GM19397 (cell line): ENCODE measurements around the gene CDC42BPB.
A peak's percentile ranks its signal among the peaks of the same experiment; 100 is the strongest.

ENCODE experiments used
- ATAC-seq: cut with Tn5 transposase; IDR thresholded peaks from one replicate; pipeline ENCODE4 v1.9.1; 2021; ENCODE audit warnings: mild to moderate bottlenecking, moderate library complexity; ENCODE audit not compliant: unreplicated experiment

Gene CDC42BPB

DNA sequence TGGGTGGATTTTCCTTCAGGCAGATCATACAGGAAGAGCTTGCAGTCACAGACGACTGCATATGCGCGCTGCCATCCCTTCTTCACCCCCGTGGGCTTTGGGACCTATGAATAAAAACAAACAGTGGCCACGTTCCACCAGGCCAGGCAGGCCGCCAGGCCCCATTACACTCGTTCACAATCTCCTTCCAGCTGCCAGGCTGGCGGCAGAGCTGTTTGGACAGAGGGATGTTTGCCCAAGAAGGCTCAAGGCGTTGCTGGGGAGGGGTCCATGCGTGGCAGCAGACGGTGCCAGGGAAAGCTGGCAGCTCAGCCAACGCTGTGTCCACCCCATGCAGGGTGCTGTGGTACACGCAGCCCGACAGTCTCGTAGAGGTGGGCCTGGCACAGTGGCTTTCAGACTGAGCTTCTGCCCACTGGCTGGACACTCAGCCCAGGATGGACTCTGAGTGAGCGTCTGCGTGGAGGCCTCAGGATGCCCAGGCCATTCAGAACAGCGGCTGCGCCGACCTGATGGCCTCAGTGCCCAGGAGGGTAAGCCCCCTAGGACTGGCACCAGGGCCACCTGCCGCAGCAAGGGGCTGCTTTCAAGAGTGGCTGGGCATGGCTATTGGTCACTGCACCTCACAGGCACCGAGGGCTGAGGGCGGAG lies 107.4 kb downstream of the CDC42BPB start:
- ATAC-seq = no peak

DNA sequence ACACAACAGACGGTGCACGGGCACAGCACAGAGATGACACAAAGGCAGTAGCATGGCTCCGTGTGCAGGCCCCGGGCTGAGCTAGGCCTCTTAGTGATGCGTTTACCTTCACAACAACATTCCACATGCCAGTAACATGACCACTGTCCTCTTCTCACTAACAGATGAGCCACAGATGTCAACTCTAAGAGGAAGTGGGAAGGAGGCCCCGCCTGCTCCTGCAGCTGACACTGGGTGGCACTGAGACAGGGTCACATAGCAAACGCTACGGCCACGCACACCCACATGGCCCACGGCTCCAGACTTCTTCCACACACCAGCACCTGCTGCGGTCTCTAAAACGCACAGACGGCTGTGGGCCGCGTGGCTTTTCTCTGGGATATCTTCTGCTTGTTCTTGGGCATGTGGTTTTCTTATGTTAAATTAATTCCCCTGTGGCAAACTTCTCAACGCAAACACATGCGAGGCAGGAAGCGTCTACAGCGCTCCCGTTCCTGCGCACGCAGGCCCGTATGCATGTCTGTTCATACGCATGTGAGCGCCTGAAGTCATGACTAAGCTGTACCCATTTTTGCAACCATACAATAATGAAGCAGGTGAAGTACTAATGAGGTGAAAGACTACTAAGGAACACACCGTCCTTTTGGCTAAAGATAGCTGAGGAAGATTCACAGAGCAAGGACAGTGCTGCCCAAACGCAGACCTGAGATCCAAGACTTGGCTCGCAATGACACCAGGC lies 108.1 kb downstream of the CDC42BPB start:
- peak; percentile 72 for ATAC-seq

DNA sequence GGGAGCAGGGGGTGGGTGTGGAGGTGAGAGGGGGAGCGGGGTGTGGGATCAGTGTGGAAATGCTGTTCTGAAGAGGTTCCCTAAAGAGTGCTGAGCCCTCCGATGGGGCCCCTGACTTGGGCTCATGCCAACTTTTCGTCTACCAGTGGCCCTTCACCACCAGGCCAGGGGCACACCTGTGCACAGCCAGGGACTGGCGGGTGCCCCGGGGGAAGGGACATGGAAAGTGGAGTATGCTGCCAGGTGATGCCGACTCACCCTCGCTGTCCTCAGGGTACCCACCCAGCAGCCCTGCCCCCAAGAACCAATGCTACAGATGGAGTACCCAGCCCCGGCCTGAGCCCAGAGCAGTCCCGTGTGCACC lies 108.7 kb downstream of the CDC42BPB start:
- ATAC-seq = peak; percentile 10

DNA sequence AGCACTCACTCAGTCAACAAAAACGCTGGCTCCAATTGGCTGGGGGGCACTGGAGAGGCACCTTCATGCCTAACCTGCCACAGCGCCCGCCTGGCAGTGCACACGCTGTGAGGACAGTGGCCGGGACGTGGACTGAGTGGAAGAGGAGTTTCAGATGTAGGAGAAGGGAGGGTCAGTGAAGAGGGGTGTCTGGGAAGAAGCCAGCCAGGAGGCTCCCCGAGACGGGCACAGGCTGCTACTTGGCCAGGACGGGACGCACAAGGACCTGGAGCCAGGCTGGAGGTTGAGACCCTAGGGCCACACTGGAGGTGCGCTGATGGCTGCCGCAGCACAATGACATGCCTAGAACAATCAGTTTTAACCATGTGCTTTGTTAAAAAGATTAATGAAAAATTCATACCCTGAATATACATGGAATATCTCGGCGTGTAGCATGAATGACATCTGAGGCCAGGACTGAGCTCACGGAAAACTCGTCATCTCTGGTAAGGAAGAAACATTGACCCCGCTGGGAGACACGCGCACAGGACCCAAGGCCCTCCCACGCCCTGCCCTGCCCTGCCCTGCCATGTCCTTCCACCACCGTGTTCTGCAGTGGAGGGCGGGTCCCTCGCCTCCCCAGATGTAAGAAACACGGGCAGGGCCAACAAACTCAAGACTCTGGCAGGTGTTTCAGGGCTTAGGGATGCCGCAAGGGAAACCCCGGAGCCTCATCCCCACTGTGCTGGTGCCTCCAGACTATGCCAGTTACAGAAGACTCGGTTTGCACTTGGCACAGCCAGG lies 109.8 kb downstream of the CDC42BPB start:
- ATAC-seq = no peak

DNA sequence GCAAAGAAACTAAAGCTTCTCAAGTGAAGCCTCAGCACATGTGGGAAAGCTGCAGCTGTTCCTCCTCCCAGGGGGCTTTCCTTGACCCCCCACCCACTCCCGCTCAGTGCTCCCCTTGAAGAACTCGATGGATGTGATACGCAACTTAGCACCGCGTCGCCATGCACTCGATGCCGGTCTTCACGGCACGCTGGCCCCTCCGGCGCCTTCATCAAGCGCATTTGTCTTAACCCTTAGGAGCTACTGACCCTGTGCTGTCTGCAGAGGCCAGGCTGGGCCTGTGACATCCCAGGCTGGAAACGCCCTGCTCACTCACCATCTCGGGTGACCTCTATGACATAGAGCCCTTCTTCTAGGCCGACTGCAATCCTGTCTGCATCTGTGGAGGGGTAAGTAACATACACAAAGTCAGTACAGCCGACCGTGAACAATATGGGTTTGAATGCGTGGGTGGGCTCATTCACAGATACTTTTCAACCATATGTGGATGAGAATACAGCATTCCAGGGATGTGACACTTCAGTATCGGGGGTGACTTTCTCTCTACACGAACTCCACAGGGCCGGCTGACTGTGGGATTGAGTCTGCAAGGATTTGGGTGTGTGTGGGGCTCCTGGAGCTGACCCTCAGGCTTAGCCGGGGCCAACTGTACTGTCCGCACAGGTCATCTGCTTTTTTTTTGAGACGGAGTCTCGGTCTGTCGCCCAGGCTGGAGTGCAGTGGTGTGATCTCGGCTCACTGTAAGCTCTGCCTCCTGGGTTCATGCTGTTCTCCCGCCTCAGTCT lies 111.8 kb downstream of the CDC42BPB start:
- ATAC-seq = no peak

DNA sequence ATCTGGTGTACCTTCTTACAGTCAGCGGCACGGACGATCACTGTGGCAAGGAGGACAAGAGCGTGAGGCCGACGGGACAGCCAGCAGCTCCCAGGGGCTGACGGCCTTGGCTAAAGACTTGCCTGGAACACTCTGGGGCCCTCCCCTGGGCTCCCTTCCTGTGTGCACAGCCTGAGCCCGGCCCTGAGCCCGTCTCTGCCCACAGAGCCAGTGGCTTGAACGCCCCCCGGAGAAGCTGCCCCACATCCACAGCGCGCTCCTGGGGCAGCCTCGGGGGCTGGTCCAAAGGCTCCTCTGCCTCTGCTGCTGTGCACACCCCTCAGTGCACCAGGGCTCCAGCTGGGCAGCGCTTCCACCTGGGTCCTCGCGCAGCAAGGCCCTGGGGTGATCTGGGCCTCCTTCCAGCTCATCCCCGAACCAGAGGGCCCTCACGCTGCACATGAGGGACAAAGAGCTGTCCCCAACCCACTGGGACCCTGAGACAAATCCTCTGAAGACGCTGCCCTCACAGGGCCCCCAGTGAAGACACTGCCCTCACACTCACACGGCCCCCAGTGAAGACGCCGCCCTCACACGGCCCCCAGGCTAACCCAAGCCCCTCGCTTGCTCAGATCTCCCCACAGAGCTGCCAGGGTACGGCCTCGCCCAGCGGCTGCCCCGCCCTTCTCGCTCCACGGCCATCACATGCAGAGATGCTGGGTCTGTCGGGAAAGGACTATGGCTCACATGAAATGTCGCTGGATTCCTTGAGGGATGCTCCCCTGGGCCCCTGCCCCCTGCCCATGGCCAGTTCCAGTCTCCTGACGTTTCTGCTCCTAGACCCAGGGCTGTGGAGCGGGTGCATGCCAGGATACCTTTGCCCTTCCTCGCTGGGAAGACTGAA lies 112.7 kb downstream of the CDC42BPB start:
- ATAC-seq = no peak

DNA sequence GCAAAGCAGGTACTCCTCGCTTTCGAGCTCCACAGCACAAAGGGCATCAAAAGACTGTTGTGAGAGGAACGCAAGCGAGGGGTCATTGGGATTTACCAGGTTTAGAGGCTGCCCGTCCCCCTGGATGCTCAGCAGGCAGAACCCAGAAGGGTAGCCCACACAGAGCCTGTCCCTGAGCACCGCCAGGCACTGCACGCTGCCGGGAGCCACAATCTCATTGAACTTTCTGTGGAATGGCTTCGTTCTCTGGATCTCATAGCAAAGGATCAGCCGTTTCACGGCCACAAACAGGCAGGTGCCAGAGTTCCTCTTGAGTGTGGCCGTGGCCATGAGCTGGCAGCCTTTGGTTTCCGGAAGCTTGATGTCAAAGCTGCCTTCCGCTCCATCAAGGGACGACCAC lies 113.4 kb downstream of the CDC42BPB start:
- no peak for ATAC-seq

DNA sequence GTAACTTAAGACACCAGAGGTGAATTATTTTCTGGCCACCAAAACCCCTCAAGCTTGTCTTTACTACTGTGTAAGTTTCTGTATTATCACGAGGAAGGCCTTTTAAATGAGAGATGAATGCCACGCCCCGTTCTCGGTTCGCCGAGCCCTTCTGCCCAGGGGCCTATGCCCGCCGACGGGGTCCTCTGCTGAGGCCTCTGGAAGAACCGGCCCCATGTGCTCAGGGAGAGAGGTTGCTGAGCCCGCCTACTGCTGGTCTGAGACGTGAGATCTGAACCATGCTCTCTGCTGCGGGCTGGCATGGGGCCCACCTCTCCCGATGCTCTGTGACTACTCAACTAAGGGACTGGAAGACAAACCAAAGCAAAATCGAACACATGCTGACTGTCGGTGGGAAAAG lies 113.9 kb downstream of the CDC42BPB start:
- no peak for ATAC-seq

DNA sequence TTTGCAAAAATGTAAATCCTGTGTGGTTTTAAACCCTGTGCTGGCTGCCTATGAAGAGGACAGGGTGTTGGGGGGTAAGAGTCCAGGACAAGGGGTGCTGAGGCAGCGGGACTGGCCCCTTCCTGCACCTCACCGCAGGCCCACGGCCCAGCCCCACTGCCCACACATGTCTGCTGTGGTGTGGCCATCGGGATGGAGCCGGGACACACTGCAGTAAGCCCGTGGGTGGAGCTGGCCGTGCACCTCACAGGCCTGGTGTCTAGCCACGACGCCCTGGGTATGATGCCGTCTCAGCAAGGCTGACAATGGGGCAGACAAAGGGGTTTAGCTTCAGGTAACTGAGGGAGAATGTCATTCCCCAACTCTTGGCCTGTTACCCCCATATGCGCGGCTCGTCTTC lies 115.3 kb downstream of the CDC42BPB start:
- no peak for ATAC-seq

DNA sequence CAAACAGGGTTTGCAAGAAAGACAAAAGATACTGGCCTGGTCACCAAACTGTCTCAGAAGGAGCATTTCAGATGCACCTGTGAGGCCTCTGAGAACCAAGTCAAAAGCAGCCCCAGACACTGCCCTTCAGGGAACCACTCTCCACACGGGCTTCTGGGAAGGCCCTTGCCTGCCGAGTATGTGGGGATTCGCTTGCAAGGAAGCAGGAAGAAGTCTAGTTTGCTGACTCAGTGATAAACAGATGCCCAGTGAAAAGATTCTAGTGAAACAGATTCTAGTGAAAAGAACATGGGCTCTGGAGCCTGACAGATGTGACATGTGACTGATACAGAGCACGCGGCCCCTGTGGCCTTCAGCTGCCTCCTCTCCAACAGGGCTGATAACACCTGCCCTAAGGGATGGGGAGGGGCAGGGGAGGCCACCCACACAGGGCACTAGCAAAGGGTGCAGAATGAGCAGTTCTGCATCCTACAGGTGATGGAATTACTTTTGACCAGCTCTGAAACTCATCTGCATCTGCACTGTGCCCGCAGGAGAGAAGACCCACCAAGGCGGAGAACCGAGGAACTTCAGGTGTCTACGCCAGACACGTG lies 115.8 kb downstream of the CDC42BPB start:
- no peak for ATAC-seq

DNA sequence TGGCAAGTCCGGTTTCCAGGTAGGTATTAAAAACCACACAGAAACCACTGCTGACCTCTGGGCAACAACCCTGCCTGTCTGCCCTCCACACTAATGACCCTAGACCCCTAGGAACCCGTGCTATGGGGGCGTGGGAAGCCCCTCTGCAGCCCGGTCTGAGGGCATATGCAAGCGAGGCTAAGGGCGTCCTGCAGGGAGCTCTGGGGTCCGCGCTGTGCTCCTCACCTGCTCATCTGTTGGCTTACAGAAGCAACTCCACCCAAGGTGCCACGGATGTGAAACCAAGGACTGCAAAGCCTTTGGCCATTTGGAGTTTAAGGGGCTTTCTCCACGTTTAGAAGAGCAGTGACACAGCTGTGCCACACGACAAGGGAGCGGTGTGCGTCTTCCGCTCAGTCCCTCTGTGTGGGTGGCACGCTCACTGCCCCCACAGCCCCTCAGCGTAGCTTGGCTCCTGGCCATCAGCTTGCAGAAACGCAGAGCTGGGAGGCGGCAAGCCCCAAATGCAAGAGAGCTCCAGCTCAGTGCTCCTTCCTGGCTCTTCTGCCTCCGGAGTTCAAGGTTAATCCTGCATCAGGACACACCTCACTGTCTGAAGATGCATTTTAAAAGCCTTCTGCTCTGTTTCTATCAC lies 116.5 kb downstream of the CDC42BPB start:
- ATAC-seq = no peak

DNA sequence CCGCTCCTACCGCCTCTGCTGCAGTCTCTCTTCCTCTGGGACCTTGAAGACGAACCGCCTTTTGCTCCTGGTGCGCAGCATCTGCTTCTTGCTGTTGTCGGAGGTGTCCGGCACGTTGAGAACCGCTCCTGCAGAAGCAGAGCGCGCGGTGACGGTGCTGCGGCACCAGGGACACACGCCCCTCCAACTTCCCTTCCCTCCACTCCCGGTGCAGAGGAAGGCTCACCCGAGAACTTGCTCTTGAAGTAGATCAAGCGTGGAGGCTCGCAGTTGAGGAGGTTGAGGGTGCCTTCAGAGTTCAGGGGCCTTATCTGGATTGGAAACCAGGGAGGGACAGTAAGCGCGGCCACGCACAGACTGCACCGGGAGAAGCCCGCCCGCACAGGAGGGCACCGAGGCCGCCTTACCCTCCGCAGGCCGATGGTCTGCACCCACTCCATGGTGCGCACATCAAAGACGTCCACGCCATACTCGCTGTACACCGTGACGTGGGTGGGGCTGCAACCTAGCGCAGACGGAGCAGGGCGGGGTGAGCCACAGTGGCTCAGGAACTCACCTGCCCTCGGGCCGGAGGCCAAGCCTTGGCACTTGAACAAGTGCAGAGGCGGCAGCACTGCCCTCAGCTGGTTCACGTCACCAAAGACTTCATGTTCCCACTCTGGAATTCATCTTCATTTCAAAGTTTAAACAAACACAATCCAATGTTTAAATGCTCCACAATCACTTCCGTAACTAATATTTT lies 117.4 kb downstream of the CDC42BPB start:
- ATAC-seq = no peak

DNA sequence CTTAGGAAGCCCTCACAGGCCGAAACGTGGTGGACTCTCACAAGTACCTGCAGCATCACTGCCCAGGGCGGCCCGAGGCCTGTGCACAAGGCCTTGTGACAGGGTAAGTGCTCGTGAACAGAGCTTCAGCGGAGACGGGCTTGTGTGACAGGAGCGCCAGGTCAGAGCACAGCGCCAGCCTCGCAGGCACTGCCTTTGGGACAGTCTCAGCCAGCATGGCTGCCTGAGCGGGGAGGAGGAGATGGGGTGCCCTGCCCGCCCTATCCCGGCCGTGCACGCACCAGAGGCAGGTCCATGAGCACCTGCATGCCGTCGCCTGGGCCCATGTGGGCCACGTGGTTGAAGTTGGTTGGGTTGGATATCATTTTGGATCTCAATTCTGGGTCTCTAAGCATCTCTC lies 118.0 kb downstream of the CDC42BPB start:
- no peak for ATAC-seq

DNA sequence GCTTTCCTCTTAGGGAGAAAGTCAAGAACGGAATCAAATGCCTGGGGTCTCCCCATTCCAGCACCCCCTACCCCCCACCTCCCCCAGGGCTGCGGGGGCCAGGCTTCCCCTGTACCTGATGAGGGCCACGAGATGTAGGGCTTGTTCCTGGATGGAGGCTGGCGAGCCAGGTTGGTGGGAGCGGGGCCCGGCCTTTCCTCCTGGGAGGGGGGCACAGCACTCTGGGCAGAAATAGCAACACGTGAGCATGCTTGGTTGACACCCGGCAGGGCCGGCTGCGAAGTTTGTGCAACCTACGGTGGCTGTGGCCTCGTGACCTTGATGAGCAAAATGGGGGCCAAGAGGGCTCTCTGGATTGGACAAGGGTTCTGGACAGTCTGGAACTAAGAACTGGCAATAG lies 119.2 kb downstream of the CDC42BPB start:
- ATAC-seq = no peak

DNA sequence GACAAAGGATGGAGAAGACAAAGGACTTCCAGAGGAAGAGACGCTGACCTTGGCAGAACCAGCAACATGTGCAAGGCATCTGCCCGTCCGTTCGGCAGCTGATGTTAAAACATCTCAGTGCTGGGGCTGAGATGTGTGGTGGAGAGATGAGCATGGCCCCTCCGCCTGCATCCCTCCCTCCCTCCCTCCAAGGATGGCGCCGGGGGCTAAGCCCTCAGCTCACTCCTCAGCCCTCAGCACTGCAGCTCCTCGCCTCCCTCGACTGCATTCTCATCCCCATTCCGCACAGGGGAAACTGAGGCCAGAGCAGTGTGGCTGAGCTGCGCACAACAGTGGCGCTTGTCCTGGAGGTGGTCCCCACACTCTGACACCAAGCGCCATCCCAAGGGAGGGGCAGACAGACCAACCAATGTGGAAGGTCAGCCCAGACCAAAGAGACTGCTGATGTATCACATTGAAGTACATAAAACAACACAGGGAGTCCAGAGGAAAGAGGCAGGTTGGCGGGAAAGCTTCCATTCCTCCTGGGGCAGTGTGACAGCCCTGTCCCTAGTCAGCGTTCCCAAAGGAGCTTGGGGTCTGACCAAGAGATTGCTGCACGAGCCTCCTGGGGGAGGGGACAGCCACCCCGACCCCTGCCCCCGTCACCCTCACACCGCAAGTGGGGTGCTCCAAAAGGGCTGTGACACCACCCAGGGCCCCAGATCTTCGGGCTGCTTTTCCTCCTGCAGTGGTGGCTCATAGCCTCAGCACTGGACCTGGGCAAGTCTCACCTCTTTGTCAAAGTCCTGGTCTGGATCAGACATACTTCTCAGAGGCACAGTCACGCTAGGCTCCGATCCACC lies 119.8 kb downstream of the CDC42BPB start:
- no peak for ATAC-seq

DNA sequence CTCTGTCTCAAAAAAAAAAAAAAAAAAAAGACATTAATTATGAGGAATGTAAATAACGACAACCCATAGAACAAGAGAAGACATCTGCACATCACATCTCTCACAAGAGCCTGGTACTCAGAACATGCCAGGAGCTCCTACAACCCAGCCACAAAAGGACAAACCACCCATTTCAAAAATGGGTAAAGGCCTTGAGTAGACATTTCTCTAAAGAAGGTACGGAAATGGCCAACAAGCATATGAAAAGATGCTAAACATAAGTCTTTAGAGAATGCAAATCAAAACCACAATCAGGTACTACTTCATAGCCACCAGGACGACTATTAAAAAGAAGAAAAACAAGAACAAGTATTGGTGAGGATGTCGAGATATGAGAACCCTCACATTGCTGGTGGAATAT lies 121.6 kb downstream of the CDC42BPB start:
- no peak for ATAC-seq

DNA sequence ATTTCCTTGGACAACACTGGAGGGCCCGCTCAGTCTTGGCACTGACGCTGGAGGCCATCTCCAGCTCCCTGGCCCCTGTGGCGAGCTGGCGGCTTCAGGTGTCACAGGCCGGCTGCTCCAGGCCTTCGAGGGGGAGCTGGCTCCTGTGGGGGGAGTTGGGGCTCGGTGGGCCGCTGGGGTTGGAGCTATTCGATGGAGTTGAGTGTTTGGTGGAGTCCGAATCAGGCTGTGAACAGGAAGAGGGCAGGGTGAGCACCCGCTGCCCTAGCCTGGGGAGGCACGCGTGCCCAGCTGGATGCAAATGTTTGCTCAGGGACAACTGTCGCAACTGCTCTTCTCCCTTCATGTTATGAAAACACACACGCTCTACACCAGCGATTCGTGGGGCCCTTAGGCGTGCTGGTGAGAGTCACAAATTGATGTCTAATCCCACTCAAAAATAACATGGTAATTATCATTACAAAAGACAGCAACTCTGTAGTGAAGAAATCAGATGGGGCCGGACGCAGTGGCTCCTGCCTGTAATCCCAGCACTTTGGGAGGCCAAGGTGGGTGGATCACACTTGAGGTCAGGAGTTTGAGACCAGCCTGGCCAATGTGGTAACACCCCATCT lies 123.6 kb downstream of the CDC42BPB start:
- ATAC-seq = no peak
